ENCODE data around the gene PARVB.

The PARVB gene

DNA sequence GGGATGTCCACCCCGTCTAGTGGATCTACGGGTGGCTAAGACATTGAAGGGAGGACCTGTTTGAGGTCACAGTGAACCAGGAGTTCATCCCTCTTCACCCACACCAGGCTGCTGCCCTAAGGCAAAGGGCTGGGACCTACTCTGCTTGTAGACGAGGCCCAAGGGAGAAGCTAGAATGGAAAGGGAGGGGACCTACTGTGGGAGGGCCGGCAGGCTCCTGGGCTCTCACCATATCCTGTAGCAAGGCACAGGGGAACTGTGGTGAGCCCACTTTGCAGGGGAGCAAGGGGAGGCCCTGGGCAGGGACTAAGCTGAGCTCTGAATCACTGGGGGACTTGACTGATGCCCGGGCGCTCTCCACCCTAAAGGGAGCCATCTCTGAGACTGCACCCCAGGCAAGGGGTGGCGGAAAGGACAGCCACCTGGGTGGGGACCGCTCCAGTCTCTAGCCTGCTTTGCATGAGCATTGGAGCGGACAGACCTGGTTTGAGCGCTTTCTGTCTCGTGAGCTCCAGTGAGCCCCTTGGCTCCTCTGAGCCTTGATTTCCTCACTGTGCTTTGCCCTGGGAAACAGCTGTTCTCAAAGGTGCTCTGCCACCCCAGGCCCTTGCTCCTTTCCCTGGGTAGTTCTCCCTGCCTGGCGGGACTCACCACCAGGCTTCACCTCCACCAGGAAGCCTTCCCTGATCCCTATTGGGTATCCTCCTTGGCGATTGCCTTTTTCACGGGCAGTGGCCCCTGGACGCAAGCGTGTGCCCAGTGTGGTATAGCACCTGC, 180.8 kb downstream of the PARVB start:
- DNase-seq, result no peak

DNA sequence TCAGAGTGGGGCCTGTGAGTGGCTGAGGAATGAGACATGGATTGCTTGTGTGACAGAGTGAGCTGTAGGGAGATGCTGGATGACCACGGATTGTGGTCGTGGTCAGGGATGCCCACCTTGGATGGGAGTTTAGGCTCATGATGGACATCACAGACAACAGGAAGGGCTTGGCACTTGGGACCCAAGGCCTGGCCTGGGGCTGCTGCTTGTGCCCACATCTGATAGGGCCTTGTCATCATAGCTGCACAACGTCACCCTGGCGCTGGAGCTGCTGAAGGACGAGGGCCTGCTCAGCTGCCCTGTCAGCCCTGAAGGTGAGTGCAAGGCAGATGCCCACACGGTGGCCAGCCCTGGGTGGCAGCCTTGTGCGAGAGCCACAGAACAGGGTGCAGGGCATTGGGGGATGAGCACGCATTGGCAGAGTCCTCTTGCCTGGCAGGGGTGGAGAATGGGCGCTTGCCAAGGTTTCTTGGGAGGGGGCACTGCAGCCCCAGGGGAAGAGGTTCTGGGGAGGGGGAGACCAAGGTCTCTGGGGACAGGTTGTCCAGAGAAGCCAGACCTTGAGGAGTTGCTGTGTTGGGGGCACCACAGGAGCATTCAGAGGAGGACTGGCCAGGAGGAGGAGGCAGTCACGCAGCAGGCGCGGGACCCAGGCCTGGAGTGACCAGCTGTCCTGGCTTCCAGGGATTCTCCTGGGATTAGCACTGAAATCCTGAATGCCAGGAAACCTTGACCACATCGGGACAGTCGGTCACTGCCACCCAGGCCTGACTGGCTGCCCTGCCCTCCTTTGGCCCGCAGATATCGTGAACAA, 181.6 kb downstream of the PARVB start:
- no peak for DNase-seq

DNA sequence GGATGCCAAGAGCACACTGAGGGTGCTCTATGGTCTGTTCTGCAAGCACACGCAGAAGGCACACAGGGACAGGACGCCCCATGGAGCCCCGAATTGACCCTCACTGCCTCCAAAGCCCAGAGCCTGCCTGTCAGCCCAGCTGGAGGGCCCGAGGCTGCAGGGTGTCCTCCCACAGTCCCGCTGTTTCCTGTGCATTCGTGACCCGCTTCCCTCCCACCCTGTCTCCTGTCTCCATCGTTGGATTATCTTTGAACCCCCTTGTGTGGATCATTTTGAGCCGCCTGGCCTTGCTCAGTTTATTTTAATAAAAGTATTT, 182.2 kb downstream of the PARVB start:
- no peak for DNase-seq

DNA sequence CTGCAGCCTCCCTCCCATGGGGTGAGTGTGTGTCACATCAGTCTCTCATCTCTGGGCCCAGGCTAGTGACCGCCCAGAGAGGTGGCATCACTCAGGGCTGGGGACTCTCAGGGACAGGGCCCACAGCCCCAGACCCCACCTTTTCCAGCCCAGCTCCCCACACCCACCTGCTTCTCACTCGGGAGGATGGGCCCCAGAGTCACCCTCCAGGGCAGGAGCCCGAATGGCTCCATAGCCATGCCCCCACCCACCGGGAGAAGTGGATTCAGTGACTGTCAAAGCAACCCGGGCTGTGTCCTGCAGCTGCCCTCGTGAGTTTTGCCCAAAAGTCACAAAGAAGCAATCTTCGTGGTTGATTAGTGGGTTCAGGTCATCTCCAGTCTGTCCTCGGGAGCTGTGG, 182.6 kb downstream of the PARVB start:
- DNase-seq, result no peak

DNA sequence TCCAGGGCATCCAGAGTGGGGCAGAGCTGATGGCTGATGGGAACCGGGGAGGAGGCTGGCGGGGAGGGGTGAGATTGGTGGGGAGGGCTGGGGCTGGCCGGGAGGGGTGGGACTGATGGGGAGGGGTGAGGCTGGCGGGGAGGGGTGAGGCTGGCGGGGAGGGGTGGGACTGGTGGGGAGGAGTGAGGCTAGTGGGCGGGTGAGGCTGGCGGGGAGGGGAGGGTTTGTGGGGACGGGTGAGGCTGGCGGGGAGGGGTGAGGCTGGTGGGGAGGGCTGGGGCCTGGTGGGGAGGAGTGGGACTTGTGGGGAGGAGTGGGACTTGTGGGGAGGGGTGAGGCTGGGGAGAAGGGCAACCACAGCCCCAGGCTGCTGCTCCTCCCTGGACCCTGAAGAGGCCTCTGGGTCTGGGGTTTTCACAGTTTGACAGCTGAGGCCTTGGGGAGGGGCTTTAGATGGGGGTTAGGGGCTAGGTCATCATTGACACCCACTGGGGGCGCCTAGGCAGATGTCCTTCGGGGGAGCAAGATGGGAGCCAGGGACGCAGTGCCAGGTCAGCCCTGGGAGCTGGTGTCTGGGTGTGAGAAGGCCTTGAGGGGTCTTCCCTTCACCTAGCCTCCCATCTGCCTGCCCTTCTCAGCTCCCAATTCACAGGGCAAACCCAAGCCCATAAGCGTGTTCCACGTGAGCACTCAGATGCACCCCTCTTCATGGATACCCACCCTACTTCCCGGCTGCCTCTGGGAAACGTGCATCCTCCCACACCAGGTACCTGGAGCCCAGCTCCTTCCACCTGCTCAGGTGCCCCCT, 183.3 kb downstream of the PARVB start:
- no peak for DNase-seq

DNA sequence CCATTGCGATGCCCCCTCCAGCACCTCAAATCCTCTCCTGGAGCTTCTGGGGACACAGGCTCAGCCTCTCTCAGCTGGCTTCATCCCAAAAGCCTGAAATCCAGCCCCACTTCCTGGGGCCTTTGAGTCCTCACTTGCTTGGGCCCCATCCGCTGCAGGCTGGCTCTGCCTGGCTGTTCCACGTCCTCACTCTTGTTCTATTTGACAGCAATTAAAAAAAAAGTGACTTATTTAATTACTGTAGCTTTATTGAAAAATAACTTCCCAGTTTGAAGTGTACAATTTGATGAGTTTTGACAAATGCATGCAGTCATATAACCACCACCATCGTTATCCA, 183.8 kb downstream of the PARVB start:
- DNase-seq, result no peak

DNA sequence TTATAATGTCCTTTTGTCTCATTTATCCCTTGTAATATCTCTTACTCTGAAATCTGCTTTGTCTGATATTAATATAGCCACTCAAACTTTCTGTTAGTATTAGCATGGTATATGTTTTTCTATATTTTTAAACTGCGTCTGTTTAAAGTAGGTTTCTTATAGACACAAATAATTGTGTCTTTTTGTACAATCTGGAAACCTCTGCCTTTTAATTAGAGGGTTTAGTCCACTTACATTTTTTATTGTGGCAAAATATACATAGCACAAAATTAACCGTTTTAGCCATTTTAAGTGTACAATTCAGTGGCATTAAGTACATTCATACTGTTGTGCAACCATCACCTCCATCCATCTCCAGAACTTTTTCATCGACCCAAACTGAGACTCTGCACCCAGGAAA, 185.2 kb downstream of the PARVB start:
- no peak for DNase-seq

DNA sequence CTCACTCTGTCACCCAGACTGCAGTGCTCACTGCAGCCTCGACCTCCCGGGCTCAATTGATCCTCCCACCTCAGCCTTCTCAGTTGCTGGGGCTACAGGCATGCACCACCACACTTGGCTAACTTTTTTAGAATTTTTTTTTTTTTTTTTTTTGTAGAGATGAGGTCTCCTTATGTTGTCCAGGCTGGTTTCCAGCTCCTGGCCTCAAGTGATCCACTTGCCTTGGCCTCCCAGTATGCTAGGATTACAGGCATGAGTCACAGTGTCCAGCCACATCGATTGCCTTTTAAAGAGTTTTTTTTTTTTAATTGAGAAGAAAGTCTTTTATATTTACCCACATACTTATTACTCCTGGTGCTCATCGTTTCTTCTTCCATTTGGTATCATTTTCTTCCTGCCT, 186.6 kb downstream of the PARVB start:
- DNase-seq, result no peak

DNA sequence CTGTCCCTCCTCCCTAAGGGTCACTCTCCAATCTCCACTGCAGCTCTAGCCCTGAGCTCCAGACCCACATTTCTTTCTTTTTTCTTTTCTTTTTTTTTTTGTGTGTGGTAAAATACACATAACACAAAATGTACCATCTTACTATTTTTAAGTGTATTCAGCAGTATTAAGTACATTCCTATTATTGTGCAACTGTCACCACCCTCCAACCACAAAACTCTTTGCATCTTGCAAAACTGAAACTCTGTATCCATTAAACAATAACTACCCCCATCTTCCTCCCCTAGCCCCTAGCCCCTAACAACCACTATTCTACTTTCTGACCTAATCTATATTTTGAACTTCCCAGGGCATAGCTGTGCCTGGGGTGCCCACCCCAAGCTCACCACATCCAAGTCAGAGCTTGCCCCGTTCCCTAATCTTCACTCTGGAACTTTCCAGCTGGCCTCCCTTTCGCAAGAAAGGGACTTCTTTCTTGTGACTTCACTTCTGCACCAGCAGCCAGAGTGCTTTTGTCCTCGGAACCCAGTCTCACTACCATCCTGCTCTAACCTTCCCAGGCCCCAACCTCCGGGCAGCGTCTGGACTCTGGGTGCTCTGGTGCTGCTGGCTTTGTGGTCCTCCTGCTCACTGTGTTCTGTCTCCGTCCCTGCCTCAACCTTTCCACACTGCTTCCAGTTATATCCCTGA, 187.3 kb downstream of the PARVB start:
- DNase-seq, result no peak

DNA sequence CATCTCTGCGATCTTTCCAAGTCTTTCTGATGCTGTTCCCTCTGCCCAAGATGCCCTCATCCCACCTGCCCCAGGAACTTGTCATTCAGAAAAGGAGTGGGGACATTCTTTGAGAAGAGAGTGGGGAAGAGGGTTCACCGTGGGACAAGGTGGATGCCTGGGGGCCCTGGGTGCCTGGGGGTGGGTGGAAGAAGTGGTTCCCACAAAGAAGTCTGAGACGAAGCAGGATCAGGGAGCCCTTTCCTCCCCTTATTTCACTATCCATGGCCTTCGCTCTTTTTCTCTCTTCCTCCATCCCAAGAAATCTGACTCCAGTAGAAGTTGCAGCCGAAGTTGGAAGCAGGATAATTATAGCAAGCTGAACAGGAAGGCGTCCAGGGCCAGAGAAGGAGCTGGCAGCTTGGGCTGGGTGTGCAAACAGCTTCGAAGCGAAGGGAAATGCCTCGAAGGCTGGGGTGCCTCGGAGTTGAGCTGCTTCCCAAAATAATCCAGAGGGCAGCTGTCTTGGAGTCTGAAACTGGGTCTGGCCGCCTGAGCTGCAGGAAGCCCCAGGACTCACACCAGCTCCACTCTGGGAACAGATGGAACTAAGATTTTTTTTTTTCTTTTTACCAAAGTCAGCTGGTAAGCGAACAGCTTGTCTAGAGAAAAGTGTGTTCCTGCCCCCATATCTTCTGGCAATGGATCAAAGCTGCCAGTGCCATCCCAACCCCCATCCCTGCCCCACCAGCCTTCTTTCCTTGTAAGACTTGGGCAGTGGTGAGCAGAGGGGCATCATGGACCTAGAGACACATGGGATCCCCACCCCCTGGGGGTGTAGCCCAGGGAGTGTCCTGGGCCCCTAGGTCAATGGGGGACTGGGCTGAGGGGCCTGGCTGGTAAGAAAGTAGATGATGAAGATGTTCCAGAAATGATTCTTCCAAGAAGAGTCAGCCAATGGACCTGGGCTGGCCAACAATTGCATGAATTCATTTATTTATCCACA, 188.1 kb downstream of the PARVB start:
- DNase-seq, result no peak

DNA sequence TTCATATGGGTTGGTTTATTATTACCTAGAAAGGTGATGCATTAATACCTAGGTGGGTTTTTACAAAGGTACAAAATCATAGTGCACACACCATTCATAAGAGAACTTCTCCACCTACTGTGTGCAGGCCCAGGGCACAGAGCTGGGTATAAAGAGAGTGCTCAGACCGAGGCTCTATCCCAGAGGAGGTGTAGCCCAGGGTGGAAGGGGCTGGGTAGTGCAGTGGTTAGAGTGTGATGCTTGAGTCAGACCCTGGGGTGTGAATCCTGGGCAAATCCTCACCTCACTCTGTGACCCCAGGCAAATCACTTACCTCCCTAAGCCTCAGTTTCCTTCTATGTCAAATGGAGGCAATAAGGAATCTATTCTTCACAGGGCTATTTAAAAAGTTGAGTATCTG, 188.8 kb downstream of the PARVB start:
- DNase-seq, result no peak

DNA sequence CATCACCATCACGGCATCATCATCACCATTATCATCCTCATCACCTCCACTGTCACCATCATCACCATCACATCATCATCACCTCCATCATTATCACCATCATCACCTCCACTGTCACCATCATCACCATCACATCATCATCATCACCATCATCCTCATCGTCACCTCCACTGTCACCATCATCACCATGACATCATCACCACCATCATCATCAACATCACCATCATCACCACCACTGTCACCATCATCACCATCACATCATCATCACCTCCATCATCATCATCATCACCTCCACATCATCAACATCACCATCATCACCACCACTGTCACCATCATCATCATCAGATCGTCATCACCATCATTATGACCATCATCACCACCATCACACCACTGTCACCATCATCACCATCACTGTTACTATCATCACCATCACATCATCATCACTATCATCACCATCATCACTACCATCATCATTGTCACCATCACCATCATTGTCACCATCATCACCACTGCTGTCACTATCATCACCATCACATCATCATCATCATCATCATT, 189.5 kb downstream of the PARVB start:
- no peak for DNase-seq

DNA sequence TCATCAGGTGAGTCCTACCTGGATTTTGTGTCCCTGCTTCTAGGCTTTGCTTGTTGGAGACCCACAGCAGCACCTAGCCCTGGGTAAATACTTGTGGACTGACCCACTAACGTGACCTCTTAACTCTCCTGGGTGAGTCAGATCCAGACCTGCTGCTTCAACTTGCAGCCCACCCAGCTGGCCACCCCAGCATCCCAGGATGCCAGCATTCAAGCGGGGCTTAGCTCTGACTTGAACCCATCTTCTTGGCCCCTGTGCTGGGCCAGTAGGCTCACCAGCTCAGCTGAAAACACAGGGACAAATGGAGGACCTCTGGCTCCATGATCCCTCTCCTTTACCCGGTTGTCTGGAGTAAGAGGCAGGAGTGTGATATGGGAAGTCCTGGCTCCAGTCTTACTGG, 190.1 kb downstream of the PARVB start:
- no peak for DNase-seq

DNA sequence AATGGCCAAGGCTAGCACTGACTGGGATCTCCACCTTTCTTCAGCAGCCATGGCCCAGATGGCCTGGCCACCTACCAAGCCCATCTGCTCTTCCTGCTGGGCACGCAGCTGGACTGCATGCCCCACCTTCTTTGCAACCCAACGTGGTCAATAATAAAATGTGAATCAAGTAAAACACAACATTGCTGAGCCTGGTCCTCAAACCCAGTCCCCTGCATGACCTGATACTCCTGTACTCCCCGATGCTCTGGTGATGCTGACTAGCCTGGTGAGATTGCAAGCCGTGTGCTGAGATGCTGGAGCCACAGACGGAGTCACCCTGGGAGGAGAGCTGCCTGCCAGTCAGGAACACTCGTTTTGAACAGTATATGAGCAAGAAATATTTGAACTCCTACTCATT, 190.7 kb downstream of the PARVB start:
- no peak for DNase-seq

DNA sequence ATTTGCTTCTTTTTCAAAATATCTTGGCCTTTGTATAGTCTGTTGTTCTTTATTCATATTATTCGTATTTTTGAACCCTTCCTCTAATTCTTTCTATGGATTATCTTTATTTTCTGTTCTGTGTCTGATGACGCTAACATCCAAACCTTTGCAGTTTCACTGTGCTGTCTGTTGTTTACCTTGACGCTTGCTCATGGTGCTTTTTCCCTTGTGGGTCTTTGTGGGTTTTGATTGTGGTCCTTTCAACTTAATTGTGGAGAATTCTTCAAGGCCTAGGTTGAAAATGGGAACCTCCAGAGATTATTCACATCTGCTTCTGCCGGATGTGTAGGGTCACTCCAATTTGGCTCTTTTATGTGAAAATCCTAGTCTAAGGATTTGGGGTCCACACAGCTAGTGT, 191.2 kb downstream of the PARVB start:
- DNase-seq, result no peak

DNA sequence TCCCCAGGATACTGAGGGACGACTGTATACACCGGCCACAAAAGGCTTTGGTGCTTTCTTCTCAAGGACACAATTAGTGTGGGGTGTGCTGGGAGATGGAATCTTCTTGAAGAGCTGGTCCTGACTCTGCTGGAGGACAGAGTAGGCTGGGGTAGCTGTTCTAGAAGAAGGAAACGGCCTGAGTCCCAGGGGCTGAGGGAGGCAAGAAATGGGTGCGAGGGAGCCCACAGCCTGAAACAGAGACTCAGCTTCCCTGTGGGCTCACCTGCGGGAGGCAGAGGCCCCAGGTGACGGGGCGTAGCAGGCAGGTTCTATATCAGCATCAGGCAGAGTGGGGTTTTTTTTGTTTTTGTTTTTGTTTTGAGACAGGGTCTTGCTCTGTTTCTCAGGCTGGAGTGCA, 193.2 kb downstream of the PARVB start:
- DNase-seq, result no peak

DNA sequence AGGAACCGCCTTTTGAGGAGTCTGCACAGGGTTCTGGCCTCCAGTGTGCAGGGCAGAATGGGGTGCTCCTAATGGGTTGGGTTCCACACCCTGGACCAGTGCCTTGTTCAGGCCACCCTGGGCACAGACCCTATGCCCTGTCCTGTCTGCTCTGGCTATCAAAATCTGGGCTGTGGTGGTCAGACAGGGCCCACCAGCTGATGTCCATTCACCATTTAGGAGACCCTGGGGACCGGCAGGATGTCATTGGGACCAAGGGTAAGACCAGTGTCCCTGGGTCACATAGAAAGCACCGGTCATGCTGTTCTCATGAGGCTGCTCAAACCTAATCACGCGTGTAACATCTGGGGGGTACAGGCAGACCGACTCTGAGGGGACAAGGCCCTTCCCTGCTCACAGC, 194.0 kb downstream of the PARVB start:
- no peak for DNase-seq

DNA sequence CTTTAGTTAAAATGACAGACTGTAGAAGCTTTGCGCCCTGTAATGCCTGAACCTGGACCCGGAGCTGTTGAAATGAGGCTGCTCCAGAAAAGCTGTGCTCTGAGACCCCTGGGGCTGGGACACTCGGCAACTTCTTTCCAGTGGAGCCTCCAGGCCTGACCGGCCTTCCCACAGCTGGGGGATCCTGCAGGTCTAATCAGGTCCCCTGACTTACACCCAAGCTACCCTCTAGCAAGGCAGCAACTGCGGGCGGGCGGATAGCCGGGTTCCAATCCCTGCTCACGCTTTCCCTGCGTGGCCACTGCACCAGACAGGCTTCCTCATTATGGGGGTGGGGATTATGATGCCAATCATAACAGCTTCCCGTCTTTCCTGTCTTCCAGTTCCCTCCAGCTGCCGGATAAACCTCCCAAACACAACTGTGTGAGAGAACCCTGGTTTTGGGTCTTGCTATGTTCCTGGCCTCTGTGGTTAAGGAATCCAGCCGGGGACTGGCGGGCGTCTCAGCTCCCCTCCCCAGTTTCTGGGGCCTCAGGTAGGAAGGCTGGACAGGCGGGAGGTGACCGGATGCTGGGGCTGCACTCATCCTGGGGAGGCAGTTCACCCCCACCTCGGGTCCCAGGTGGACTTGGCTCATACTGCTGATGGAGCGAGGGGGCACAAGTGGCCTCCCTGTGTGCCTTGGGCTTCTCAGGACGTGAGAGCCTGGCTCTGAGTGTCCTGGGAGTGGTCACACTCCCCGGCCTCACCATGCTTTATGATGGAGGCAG, 195.2 kb downstream of the PARVB start:
- DNase-seq, result no peak

DNA sequence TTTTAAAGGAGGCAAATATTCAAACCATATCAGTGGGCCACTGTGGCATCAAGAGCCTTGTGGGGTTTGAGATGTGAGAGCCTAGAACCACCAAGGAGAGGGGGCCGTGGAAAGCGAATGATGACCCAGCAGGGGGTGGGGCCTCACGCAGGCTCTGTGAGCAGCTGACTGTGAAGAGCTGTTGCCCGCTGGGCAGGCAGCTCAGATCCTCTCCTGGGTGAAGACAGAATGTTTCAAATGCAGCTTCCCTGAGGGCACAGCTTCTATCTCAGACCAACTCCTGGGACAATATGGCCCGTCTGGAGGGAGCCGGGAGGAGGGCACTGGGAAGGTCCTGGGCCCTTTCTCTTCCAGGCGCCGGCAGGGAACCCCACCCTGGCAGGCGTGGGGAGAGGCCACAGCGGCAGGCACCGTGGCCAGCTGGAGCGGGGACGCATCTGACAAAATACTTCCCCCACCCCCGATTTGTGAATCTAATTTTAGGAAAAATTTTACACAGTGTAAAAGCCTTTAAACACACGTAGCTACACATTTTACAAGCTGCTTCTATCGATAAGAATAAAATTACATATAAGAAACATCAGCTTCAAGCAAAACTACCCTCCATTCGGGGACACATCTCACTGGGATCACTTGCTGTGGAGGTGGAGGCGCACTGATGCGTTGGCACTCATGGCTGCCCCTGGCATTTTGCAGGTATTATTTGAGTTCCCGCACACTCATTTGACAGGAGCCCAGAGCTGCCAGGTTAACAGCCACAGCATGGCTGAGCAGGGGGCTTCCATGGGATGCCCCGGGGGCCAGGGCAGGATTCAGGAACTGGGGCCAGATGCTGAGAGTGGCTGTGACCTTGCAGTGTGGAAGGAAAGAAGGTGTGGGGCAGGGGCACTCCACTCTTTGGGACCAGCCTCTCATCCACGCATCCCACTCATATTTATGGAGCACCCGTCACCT, 196.9 kb downstream of the PARVB start:
- DNase-seq, result no peak

Data from NCI-H774 (cell line).